WTC11 (cell line): ENCODE data around the gene PIK3C2B. TPM values are rescaled to one million over a fixed set of nuclear protein-coding genes. Genes with fewer than 3 reads are reported as not detected.
A peak's percentile ranks its signal among the peaks of the same experiment; 100 is the strongest.

Experiments
- ATAC-seq: fragments of 200-7000 bp; cut with Tn5 transposase; 2 replicates; pipeline ENCODE4 v1.10.0; 2021; ENCODE audit warnings: mild to moderate bottlenecking, moderate library complexity
- CTCF ChIA-PET: fragments of 300-600 bp; sonication (Branson Sonifier 250); formaldehyde crosslinking; loops from one replicate; lab custom pipeline; 2021; ENCODE audit warnings: antibody characterized with exemption; lab: Charles Lee
- POLR2A ChIA-PET: fragments of 350-600 bp; sonication (Branson Sonifier 250); formaldehyde crosslinking; loops from one replicate; lab custom pipeline; 2021; ENCODE audit warnings: antibody characterized with exemption; lab: Charles Lee
- DNase-seq: peaks from one replicate; pipeline ENCODE4 v3.0.0; 2021; ENCODE audit warnings: low spot score
- H3K27ac Mint-ChIP-seq: 2 replicates; pipeline ENCODE4 v1.8.0; 2021; ENCODE audit warnings: mixed read lengths
- H3K27me3 Mint-ChIP-seq: 2 replicates; pipeline ENCODE4 v1.8.0; 2021; ENCODE audit warnings: low read depth, mild to moderate bottlenecking, moderate library complexity, mixed read lengths
- H3K36me3 Mint-ChIP-seq: 2 replicates; pipeline ENCODE4 v1.8.0; 2021; ENCODE audit warnings: mixed read lengths
- H3K4me1 Mint-ChIP-seq: 2 replicates; pipeline ENCODE4 v1.8.0; 2022; ENCODE audit warnings: mixed read lengths
- H3K4me3 Mint-ChIP-seq: 2 replicates; pipeline ENCODE4 v1.8.0; 2021; ENCODE audit warnings: mild to moderate bottlenecking, moderate library complexity, mixed read lengths
- H3K9me3 Mint-ChIP-seq: 2 replicates; pipeline ENCODE4 v1.8.0; 2021; ENCODE audit warnings: mixed read lengths
- CBFB ChIP-seq: sonication (generic); formaldehyde crosslinking; IDR thresholded peaks from 2 replicates; pipeline ENCODE4 v1.8.1; 2022; ENCODE audit warnings: mild to moderate bottlenecking, low read depth, missing genetic modification reagents
- CREM ChIP-seq: sonication (generic); formaldehyde crosslinking; IDR thresholded peaks from 2 replicates; pipeline ENCODE4 v1.8.1; 2022; ENCODE audit warnings: mild to moderate bottlenecking, missing genetic modification reagents, moderate library complexity
- ELF4 ChIP-seq: sonication (generic); formaldehyde crosslinking; IDR thresholded peaks from 2 replicates; pipeline ENCODE4 v1.8.1; 2022; ENCODE audit warnings: low read depth, mild to moderate bottlenecking, moderate library complexity, missing genetic modification reagents
- EMX1 ChIP-seq: fragments of 250-450 bp; sonication (Bioruptor Pico); IDR thresholded peaks from 2 replicates; pipeline ENCODE4 v1.8.0; 2021; ENCODE audit warnings: mild to moderate bottlenecking
- GABPB1 ChIP-seq: sonication (generic); formaldehyde crosslinking; IDR thresholded peaks from 2 replicates; pipeline ENCODE4 v1.8.1; 2023; ENCODE audit warnings: mild to moderate bottlenecking, missing genetic modification reagents
- IRF2 ChIP-seq: sonication (generic); formaldehyde crosslinking; IDR thresholded peaks from 2 replicates; pipeline ENCODE4 v1.8.0; 2022; ENCODE audit warnings: low read depth, missing genetic modification reagents, borderline replicate concordance
- NFATC4 ChIP-seq: fragments of 250-450 bp; sonication (Bioruptor Pico); IDR thresholded peaks from 2 replicates; pipeline ENCODE4 v1.9.0; 2021; ENCODE audit warnings: mild to moderate bottlenecking
- NFYB ChIP-seq: sonication (generic); formaldehyde crosslinking; conservative IDR thresholded peaks from 2 replicates; pipeline ENCODE4 v1.8.0; 2022; ENCODE audit warnings: low read depth, missing genetic modification reagents
- SOX15 ChIP-seq: fragments of 250-450 bp; sonication (Bioruptor Pico); IDR thresholded peaks from 2 replicates; pipeline ENCODE4 v1.9.0; 2021; ENCODE audit warnings: mild to moderate bottlenecking
- ZNF396 ChIP-seq: fragments of 250-450 bp; sonication (Bioruptor Pico); IDR thresholded peaks from 2 replicates; pipeline ENCODE4 v1.8.0; 2021; ENCODE audit warnings: mild to moderate bottlenecking, moderate library complexity, borderline replicate concordance
- total RNA-seq: library from RNA; stranded (reverse); gene quantifications from 3 replicates; pipeline ENCODE4 v1.2.3, GENCODE V29; 2021
- TF ChIP-seq, protein P1 (sequence below): fragments of 250-450 bp; sonication (Bioruptor Pico); IDR thresholded peaks from 2 replicates; pipeline ENCODE4 v1.9.0; 2021; ENCODE audit warnings: mild to moderate bottlenecking
- TF ChIP-seq, protein P2 (sequence below): fragments of 250-450 bp; sonication (Bioruptor Pico); IDR thresholded peaks from 2 replicates; pipeline ENCODE4 v1.8.0; 2021; ENCODE audit warnings: mild to moderate bottlenecking
- TF ChIP-seq, protein P3 (sequence below): sonication (generic); formaldehyde crosslinking; IDR thresholded peaks from 2 replicates; pipeline ENCODE4 v1.8.1; 2023; ENCODE audit warnings: mild to moderate bottlenecking, moderate library complexity, missing genetic modification reagents
- TF ChIP-seq, protein P4 (sequence below): fragments of 200-600 bp; IDR thresholded peaks from 2 replicates; pipeline ENCODE4 v1.8.0; 2022; ENCODE audit warnings: antibody characterized with exemption
- TF ChIP-seq, protein P5 (sequence below): sonication (generic); formaldehyde crosslinking; IDR thresholded peaks from 2 replicates; pipeline ENCODE4 v1.8.1; 2023; ENCODE audit warnings: mild to moderate bottlenecking, missing genetic modification reagents, moderate library complexity
- TF ChIP-seq, protein P6 (sequence below): sonication (generic); formaldehyde crosslinking; IDR thresholded peaks from 2 replicates; pipeline ENCODE4 v1.8.0; 2023; ENCODE audit warnings: missing genetic modification reagents
- TF ChIP-seq, protein P7 (sequence below): sonication (generic); formaldehyde crosslinking; IDR thresholded peaks from 2 replicates; pipeline ENCODE4 v1.8.1; 2022; ENCODE audit warnings: missing genetic modification reagents, borderline replicate concordance
- TF ChIP-seq, protein P8 (sequence below): fragments of 250-450 bp; sonication (Bioruptor Pico); IDR thresholded peaks from 2 replicates; pipeline ENCODE4 v2.1.2; 2022; ENCODE audit warnings: mild to moderate bottlenecking, moderate library complexity
- TF ChIP-seq, protein P9 (sequence below): sonication (generic); formaldehyde crosslinking; IDR thresholded peaks from 2 replicates; pipeline ENCODE4 v1.8.1; 2022; ENCODE audit warnings: mild to moderate bottlenecking, moderate library complexity, missing genetic modification reagents

The PIK3C2B gene
- total RNA-seq, 1 experiment from 2014 or later = 27.7 TPM

DNA sequence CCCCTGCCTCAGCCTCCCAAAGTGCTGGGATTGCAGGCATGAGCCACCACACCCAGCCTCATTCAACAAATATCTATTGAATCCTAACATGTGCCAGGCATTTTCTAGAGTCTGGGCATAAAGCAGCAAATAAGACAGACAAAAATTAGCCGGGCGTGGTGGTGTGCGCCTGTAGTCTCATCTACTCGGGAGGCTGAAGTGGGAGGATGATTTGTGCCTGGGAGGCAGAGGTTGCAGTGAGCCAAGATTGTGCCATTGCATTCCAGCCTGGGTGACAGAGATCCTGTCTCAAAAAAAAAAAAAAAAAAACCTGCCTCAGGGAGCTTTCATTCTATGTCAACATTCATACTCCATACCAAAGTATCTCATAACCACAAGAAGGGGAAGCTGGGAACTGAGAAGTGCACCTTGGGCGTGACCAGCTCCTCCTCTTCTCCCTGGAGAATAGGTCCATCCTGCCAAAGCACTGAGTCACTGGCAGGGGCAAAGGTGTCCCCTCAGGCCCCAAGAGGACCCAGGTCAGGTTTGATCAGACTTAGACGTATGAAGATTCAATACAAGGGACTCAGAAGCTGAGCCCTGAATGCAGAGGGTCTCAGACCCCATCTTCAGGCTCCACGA is 46.2 kb downstream of the PIK3C2B start (continued):
- TF ChIP-seq, protein P1, sequence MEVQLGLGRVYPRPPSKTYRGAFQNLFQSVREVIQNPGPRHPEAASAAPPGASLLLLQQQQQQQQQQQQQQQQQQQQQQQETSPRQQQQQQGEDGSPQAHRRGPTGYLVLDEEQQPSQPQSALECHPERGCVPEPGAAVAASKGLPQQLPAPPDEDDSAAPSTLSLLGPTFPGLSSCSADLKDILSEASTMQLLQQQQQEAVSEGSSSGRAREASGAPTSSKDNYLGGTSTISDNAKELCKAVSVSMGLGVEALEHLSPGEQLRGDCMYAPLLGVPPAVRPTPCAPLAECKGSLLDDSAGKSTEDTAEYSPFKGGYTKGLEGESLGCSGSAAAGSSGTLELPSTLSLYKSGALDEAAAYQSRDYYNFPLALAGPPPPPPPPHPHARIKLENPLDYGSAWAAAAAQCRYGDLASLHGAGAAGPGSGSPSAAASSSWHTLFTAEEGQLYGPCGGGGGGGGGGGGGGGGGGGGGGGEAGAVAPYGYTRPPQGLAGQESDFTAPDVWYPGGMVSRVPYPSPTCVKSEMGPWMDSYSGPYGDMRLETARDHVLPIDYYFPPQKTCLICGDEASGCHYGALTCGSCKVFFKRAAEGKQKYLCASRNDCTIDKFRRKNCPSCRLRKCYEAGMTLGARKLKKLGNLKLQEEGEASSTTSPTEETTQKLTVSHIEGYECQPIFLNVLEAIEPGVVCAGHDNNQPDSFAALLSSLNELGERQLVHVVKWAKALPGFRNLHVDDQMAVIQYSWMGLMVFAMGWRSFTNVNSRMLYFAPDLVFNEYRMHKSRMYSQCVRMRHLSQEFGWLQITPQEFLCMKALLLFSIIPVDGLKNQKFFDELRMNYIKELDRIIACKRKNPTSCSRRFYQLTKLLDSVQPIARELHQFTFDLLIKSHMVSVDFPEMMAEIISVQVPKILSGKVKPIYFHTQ (CRISPR knock-in tag) = no peak
- TF ChIP-seq ZNF396 (CRISPR knock-in tag) = no peak
- no peak for TF ChIP-seq GABPB1 (CRISPR knock-in tag)
- no peak for TF ChIP-seq SOX15 (CRISPR knock-in tag)
- TF ChIP-seq, protein P2, sequence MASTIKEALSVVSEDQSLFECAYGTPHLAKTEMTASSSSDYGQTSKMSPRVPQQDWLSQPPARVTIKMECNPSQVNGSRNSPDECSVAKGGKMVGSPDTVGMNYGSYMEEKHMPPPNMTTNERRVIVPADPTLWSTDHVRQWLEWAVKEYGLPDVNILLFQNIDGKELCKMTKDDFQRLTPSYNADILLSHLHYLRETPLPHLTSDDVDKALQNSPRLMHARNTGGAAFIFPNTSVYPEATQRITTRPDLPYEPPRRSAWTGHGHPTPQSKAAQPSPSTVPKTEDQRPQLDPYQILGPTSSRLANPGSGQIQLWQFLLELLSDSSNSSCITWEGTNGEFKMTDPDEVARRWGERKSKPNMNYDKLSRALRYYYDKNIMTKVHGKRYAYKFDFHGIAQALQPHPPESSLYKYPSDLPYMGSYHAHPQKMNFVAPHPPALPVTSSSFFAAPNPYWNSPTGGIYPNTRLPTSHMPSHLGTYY (CRISPR knock-in tag) = no peak
- TF ChIP-seq, protein P3, sequence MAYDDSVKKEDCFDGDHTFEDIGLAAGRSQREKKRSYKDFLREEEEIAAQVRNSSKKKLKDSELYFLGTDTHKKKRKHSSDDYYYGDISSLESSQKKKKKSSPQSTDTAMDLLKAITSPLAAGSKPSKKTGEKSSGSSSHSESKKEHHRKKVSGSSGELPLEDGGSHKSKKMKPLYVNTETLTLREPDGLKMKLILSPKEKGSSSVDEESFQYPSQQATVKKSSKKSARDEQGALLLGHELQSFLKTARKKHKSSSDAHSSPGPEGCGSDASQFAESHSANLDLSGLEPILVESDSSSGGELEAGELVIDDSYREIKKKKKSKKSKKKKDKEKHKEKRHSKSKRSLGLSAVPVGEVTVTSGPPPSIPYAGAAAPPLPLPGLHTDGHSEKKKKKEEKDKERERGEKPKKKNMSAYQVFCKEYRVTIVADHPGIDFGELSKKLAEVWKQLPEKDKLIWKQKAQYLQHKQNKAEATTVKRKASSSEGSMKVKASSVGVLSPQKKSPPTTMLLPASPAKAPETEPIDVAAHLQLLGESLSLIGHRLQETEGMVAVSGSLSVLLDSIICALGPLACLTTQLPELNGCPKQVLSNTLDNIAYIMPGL (CRISPR knock-in tag) = no peak
- TF ChIP-seq CBFB (CRISPR knock-in tag) = no peak

DNA sequence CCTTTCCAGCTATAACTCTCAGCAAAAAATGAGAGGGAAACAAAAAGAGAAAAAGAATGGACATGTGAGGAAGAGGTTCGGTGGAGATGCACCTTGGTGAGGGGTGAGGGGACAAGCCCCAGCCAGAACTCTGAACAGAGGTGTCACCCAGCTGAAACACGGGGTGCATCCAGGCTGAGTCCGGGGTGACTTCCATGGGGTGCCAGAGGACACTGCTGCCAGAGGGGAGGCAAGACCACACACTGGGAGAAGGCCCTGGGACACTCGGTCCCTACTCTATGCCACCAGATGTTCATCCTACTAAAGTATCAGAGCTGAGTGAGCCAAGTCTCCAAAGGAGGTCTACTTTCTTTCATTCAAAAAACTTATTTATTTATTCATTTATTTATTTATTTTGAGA is 46.9 kb downstream of the PIK3C2B start:
- TF ChIP-seq EMX1 (no peak), NFATC4 (no peak), CREM (CRISPR knock-in tag) (no peak), NFYB (CRISPR knock-in tag) (no peak)
- TF ChIP-seq, protein P4, sequence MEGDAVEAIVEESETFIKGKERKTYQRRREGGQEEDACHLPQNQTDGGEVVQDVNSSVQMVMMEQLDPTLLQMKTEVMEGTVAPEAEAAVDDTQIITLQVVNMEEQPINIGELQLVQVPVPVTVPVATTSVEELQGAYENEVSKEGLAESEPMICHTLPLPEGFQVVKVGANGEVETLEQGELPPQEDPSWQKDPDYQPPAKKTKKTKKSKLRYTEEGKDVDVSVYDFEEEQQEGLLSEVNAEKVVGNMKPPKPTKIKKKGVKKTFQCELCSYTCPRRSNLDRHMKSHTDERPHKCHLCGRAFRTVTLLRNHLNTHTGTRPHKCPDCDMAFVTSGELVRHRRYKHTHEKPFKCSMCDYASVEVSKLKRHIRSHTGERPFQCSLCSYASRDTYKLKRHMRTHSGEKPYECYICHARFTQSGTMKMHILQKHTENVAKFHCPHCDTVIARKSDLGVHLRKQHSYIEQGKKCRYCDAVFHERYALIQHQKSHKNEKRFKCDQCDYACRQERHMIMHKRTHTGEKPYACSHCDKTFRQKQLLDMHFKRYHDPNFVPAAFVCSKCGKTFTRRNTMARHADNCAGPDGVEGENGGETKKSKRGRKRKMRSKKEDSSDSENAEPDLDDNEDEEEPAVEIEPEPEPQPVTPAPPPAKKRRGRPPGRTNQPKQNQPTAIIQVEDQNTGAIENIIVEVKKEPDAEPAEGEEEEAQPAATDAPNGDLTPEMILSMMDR = no peak
- TF ChIP-seq, protein P5, sequence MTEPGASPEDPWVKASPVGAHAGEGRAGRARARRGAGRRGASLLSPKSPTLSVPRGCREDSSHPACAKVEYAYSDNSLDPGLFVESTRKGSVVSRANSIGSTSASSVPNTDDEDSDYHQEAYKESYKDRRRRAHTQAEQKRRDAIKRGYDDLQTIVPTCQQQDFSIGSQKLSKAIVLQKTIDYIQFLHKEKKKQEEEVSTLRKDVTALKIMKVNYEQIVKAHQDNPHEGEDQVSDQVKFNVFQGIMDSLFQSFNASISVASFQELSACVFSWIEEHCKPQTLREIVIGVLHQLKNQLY (CRISPR knock-in tag) = no peak
- POLR2A ChIA-PET = interaction anchor here (2.3 kb wide), 1 partner anchor 46 kb away, joined by 27 read pairs; the partner anchor contains the start of gene PIK3C2B
- DNase-seq = no peak
- H3K4me3 Mint-ChIP-seq = no peak overlapping the region
- H3K27me3 Mint-ChIP-seq = no peaks in the 10 kb centered on the region
- CTCF ChIA-PET = interaction anchor here (2.3 to 13.1 kb wide), 7 partner anchors 9 to 69 kb away, joined by 16 to 906 read pairs (median 91); partner anchors contain the start of gene PIK3C2B
- H3K9me3 Mint-ChIP-seq = no peaks in the 10 kb centered on the region
- peaks cover 21% of the 10 kb centered on the region; the same call in 1 of the 2 replicates for H3K36me3 Mint-ChIP-seq
- peaks cover 41% of the 10 kb centered on the region for H3K4me1 Mint-ChIP-seq
- H3K27ac Mint-ChIP-seq = peak overlapping the region; percentile 45
- no peak for ATAC-seq

DNA sequence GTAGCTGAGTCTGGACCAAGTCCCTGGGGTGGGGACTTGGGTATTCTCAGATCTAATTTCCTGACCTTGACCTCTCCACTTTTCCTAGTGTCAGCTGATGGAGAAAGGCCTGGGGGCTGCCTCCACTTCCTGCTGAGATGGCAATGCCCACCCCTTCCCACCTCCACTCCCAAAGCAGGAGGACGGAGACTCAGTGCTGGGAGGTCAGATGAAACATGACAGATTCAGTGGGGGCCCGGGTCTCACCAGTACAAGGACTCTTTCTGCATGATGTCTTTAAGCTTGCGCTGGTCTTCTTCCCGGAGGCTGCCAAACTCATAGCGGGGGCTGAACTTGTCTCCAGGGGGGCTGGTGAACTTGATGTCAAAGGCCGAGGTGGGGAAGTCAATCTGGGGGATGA is 47.4 kb downstream of the PIK3C2B start:
- Mint-ChIP-seq H3K27ac (no peak overlapping the region), H3K36me3 (peaks cover 21% of the 10 kb centered on the region; the same call in 1 of the 2 replicates), H3K4me3 (no peak overlapping the region), H3K27me3 (no peaks in the 10 kb centered on the region), H3K4me1 (peaks cover 39% of the 10 kb centered on the region), H3K9me3 (no peaks in the 10 kb centered on the region)
- CTCF ChIA-PET = interaction anchor here (0.7 to 13.1 kb wide), 20 partner anchors 10 to 360 kb away, joined by 3 to 906 read pairs (median 26); partner anchors contain the start of genes MDM4 and PIK3C2B
- no peak for DNase-seq
- no peak for ATAC-seq
- POLR2A ChIA-PET = interaction anchor here (1.0 to 2.3 kb wide), 2 partner anchors 47 to 61 kb away, joined by 3 to 27 read pairs; partner anchors contain the start of gene PIK3C2B
- TF ChIP-seq, protein P6, sequence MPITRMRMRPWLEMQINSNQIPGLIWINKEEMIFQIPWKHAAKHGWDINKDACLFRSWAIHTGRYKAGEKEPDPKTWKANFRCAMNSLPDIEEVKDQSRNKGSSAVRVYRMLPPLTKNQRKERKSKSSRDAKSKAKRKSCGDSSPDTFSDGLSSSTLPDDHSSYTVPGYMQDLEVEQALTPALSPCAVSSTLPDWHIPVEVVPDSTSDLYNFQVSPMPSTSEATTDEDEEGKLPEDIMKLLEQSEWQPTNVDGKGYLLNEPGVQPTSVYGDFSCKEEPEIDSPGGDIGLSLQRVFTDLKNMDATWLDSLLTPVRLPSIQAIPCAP (CRISPR knock-in tag) = no peak
- TF ChIP-seq, protein P7, sequence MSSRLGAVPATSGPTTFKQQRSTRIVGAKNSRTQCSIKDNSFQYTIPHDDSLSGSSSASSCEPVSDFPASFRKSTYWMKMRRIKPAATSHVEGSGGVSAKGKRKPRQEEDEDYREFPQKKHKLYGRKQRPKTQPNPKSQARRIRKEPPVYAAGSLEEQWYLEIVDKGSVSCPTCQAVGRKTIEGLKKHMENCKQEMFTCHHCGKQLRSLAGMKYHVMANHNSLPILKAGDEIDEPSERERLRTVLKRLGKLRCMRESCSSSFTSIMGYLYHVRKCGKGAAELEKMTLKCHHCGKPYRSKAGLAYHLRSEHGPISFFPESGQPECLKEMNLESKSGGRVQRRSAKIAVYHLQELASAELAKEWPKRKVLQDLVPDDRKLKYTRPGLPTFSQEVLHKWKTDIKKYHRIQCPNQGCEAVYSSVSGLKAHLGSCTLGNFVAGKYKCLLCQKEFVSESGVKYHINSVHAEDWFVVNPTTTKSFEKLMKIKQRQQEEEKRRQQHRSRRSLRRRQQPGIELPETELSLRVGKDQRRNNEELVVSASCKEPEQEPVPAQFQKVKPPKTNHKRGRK (CRISPR knock-in tag) = no peak
- no peak for TF ChIP-seq IRF2 (CRISPR knock-in tag)
- TF ChIP-seq, protein P8, sequence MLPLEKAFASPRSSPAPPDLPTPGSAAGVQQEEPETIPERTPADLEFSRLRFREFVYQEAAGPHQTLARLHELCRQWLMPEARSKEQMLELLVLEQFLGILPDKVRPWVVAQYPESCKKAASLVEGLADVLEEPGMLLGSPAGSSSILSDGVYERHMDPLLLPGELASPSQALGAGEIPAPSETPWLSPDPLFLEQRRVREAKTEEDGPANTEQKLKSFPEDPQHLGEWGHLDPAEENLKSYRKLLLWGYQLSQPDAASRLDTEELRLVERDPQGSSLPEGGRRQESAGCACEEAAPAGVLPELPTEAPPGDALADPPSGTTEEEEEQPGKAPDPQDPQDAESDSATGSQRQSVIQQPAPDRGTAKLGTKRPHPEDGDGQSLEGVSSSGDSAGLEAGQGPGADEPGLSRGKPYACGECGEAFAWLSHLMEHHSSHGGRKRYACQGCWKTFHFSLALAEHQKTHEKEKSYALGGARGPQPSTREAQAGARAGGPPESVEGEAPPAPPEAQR (CRISPR knock-in tag) = no peak
- TF ChIP-seq, protein P9, sequence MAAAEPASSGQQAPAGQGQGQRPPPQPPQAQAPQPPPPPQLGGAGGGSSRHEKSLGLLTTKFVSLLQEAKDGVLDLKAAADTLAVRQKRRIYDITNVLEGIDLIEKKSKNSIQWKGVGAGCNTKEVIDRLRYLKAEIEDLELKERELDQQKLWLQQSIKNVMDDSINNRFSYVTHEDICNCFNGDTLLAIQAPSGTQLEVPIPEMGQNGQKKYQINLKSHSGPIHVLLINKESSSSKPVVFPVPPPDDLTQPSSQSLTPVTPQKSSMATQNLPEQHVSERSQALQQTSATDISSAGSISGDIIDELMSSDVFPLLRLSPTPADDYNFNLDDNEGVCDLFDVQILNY (CRISPR knock-in tag) = no peak
- no peak for TF ChIP-seq SOX15 (CRISPR knock-in tag)
- no peak for TF ChIP-seq ELF4
